Endodermal cell (in vitro differentiated cells): ENCODE results near the gene CD80. TPM values are rescaled to one million over a fixed set of nuclear protein-coding genes. Genes with fewer than 3 reads are reported as not detected.

Experiments used
- DNase-seq: peaks from one replicate; pipeline ENCODE4 v3.0.0-alpha.2; 2017
- H3K27ac ChIP-seq: 2 replicates; pipeline ENCODE4 v1.5.1; 2013; ENCODE audit warnings: mild to moderate bottlenecking, low read depth, low read length, moderate library complexity
- H3K27me3 ChIP-seq: 2 replicates; pipeline ENCODE4 v1.6.1; 2013; ENCODE audit warnings: mild to moderate bottlenecking, low read length, moderate library complexity; ENCODE audit not compliant: insufficient read depth, control insufficient read depth, poor library complexity, severe bottlenecking
- H3K36me3 ChIP-seq: 2 replicates; pipeline ENCODE4 v1.7.0; 2013; ENCODE audit warnings: mild to moderate bottlenecking, low read length, moderate library complexity; ENCODE audit not compliant: control insufficient read depth, insufficient read depth
- H3K4me1 ChIP-seq: one replicate; pipeline ENCODE4 v1.7.0; 2013; ENCODE audit warnings: low read length; ENCODE audit not compliant: control insufficient read depth, insufficient read depth
- H3K4me3 ChIP-seq: 2 replicates; pipeline ENCODE4 v1.5.1; 2013; ENCODE audit warnings: mild to moderate bottlenecking, low read length, moderate library complexity
- H3K9ac ChIP-seq: 2 replicates; pipeline ENCODE4 v1.6.1; 2013; ENCODE audit warnings: mild to moderate bottlenecking, low read length, moderate library complexity; ENCODE audit not compliant: poor library complexity, severe bottlenecking; ENCODE audit errors: extremely low read depth
- H3K9me3 ChIP-seq: 2 replicates; pipeline ENCODE4 v1.6.1; 2013; ENCODE audit warnings: mild to moderate bottlenecking, low read length, moderate library complexity; ENCODE audit not compliant: control insufficient read depth
- H3K27ac Mint-ChIP-seq: 2 replicates; pipeline ENCODE4 v1.8.0; 2020; ENCODE audit warnings: mixed read lengths
- H3K27me3 Mint-ChIP-seq: 2 replicates; pipeline ENCODE4 v1.8.0; 2021; ENCODE audit warnings: mild to moderate bottlenecking, mixed read lengths; ENCODE audit not compliant: insufficient read depth
- H3K36me3 Mint-ChIP-seq: 2 replicates; pipeline ENCODE4 v1.8.0; 2020; ENCODE audit warnings: low read depth, mixed read lengths
- H3K4me1 Mint-ChIP-seq: 2 replicates; pipeline ENCODE4 v1.8.0; 2020; ENCODE audit warnings: mixed read lengths
- H3K4me3 Mint-ChIP-seq: 2 replicates; pipeline ENCODE4 v1.8.0; 2020; ENCODE audit warnings: mild to moderate bottlenecking, moderate library complexity, mixed read lengths
- H3K9me3 Mint-ChIP-seq: 2 replicates; pipeline ENCODE4 v1.8.0; 2020; ENCODE audit warnings: mild to moderate bottlenecking, mixed read lengths
- WGBS, 2 experiments: methylation state at CpG; one replicate each; pipeline versions ENCODE4 v1.1.5 to v1.1.7; 2013; ENCODE audit warnings: missing lambda C conversion rate in 2 of 2, mixed read lengths in 1 of 2; ENCODE audit not compliant: insufficient coverage in 1 of 2, insufficient read length in 1 of 2; 5-methylcytosine and 5-hydroxymethylcytosine counted together
- total RNA-seq, 2 donors: library from RNA; stranded (reverse); fragmentation: NEBNext Ultra II Directional in 1 of 2; extraction: Animal tissue kit (Norgen Biotek cat#: 25700) in 1 of 2; gene quantifications; 2 replicates in 1 of 2; 3 replicates in 1 of 2; pipeline ENCODE4 v1.2.1, GENCODE V29; 2021
- TF ChIP-seq, protein P1 (sequence below): fragments of 200-600 bp; sonication (generic); conservative IDR thresholded peaks from 2 replicates; pipeline ENCODE4 v1.5.0; 2021; ENCODE audit warnings: antibody characterized with exemption, mild to moderate bottlenecking

The CD80 gene
- total RNA-seq, 2 donors from 2014 or later, result 2.2 to 2.5 TPM

GRCh38 chr3:119589102-119589773 is 29.8 kb upstream of the CD80 start:
- no peak overlapping the region for H3K27ac ChIP-seq
- peak overlapping the region; percentile 24 for H3K4me3 Mint-ChIP-seq
- TF ChIP-seq, protein P1, sequence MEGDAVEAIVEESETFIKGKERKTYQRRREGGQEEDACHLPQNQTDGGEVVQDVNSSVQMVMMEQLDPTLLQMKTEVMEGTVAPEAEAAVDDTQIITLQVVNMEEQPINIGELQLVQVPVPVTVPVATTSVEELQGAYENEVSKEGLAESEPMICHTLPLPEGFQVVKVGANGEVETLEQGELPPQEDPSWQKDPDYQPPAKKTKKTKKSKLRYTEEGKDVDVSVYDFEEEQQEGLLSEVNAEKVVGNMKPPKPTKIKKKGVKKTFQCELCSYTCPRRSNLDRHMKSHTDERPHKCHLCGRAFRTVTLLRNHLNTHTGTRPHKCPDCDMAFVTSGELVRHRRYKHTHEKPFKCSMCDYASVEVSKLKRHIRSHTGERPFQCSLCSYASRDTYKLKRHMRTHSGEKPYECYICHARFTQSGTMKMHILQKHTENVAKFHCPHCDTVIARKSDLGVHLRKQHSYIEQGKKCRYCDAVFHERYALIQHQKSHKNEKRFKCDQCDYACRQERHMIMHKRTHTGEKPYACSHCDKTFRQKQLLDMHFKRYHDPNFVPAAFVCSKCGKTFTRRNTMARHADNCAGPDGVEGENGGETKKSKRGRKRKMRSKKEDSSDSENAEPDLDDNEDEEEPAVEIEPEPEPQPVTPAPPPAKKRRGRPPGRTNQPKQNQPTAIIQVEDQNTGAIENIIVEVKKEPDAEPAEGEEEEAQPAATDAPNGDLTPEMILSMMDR, result no peak
- H3K4me3 ChIP-seq, result peak overlapping the region; percentile 37
- H3K4me1 ChIP-seq, result peaks cover 15% of the 10 kb centered on the region
- peaks cover 8% of the 10 kb centered on the region for H3K9me3 ChIP-seq
- no peaks in the 10 kb centered on the region for H3K27me3 ChIP-seq
- H3K4me1 Mint-ChIP-seq, result peaks cover 60% of the 10 kb centered on the region
- H3K27ac Mint-ChIP-seq, result peak overlapping the region; percentile 83
- no peaks in the 10 kb centered on the region for H3K27me3 Mint-ChIP-seq
- 64 to 80% methylated on average over 1 to 6 of the region's 6 CpGs for WGBS, 2 experiments
- no peak overlapping the region for H3K9ac ChIP-seq
- no peaks in the 10 kb centered on the region for H3K36me3 ChIP-seq
- DNase-seq, result peak; percentile 66
- peaks cover 4% of the 10 kb centered on the region for H3K9me3 Mint-ChIP-seq
- H3K36me3 Mint-ChIP-seq, result peaks cover 6% of the 10 kb centered on the region

GRCh38 chr3:119588112-119588511 is 28.7 kb upstream of the CD80 start:
- Mint-ChIP-seq H3K27ac (no peak overlapping the region), H3K4me3 (no peak overlapping the region), H3K9me3 (peaks cover 4% of the 10 kb centered on the region), H3K27me3 (no peaks in the 10 kb centered on the region), H3K4me1 (peaks cover 60% of the 10 kb centered on the region), H3K36me3 (peaks cover 6% of the 10 kb centered on the region)
- H3K9me3 ChIP-seq, result peaks cover 8% of the 10 kb centered on the region
- no peak overlapping the region for H3K4me3 ChIP-seq
- DNase-seq, result no peak
- no peaks in the 10 kb centered on the region for H3K36me3 ChIP-seq
- no peak overlapping the region for H3K9ac ChIP-seq
- no peak overlapping the region for H3K27ac ChIP-seq
- no peaks in the 10 kb centered on the region for H3K27me3 ChIP-seq
- whole genome bisulfite sequencing, 2 experiments, result 93 to 97% methylated on average over 3 of the region's 3 CpGs
- TF ChIP-seq, protein P1, result no peak
- H3K4me1 ChIP-seq, result peaks cover 15% of the 10 kb centered on the region

GRCh38 chr3:119586733-119587172 is 27.3 kb upstream of the CD80 start:
- H3K9ac ChIP-seq, result no peak overlapping the region
- Mint-ChIP-seq H3K9me3 (peaks cover 4% of the 10 kb centered on the region), H3K27ac (no peak overlapping the region), H3K4me1 (peaks cover 56% of the 10 kb centered on the region), H3K4me3 (no peak overlapping the region), H3K27me3 (peaks cover 2% of the 10 kb centered on the region), H3K36me3 (peaks cover 9% of the 10 kb centered on the region)
- H3K4me1 ChIP-seq, result peaks cover 15% of the 10 kb centered on the region
- H3K36me3 ChIP-seq, result no peaks in the 10 kb centered on the region
- no peak for DNase-seq
- H3K9me3 ChIP-seq, result peaks cover 8% of the 10 kb centered on the region
- H3K27me3 ChIP-seq, result no peaks in the 10 kb centered on the region
- no peak overlapping the region for H3K4me3 ChIP-seq
- TF ChIP-seq, protein P1, result no peak
- H3K27ac ChIP-seq, result no peak overlapping the region
- 74 to 76% methylated on average over 2 to 3 of the region's 3 CpGs for WGBS, 2 experiments
